PC-9 (cell line): Measurements from ENCODE around the gene TBC1D24. TPM values are rescaled to one million over a fixed set of nuclear protein-coding genes. Genes with fewer than 3 reads are reported as not detected.
A peak's percentile ranks its signal among the peaks of the same experiment; 100 is the strongest.

Source experiments
- Bru-seq: library from RNA; stranded (reverse); fragments of 400-500 nt; gene quantifications from one replicate; lab custom pipeline; 2021; lab: Mats Ljungman, UMichigan
- BruChase-seq, 2 experiments: library from RNA; stranded (reverse); fragments of 400-500 nt; gene quantifications; one replicate each; lab custom pipeline; 2021; lab: Mats Ljungman, UMichigan
- BruUV-seq: library from RNA; stranded (reverse); fragments of 400-500 nt; replicated peaks from 2 replicates; lab custom pipeline; 2021; lab: Mats Ljungman, UMichigan
- CTCF ChIA-PET: fragments of 300-600 bp; sonication (Branson Sonifier 250); formaldehyde crosslinking; loops from one replicate; lab custom pipeline; 2022; ENCODE audit warnings: antibody characterized with exemption; lab: Charles Lee
- POLR2A ChIA-PET: fragments of 300-600 bp; sonication (Branson Sonifier 250); formaldehyde crosslinking; loops from one replicate; lab custom pipeline; 2022; ENCODE audit warnings: antibody characterized with exemption; ENCODE audit not compliant: unreplicated experiment; lab: Charles Lee
- DNase-seq, 2 experiments: peaks; one replicate each; pipeline versions ENCODE4 v3.0.0 to v3.0.0-alpha.2; 2015 to 2022; ENCODE audit warnings: mixed read lengths in 1 of 2
- H2AFZ ChIP-seq: fragments of 200-600 bp; sonication (generic); 2 replicates; pipeline ENCODE4 v1.8.1; 2017; ENCODE audit warnings: antibody characterized with exemption
- H3F3A ChIP-seq: fragments of 200-600 bp; sonication (generic); 2 replicates; pipeline ENCODE4 v1.8.1; 2017; ENCODE audit warnings: antibody characterized with exemption, mild to moderate bottlenecking, low read depth; ENCODE audit not compliant: insufficient read depth
- H3K27ac ChIP-seq: fragments of 200-600 bp; sonication (generic); 2 replicates; pipeline ENCODE4 v1.6.1; 2016; ENCODE audit warnings: mixed run types
- H3K27me3 ChIP-seq: fragments of 200-600 bp; sonication (generic); 2 replicates; pipeline ENCODE4 v1.6.1; 2016; ENCODE audit warnings: low read depth, mixed run types; ENCODE audit not compliant: insufficient read depth
- H3K36me3 ChIP-seq: fragments of 200-600 bp; sonication (generic); 2 replicates; pipeline ENCODE4 v1.6.1; 2016; ENCODE audit warnings: low read depth, mixed run types
- H3K4me1 ChIP-seq: fragments of 200-600 bp; sonication (generic); replicated peaks from 2 replicates; pipeline ENCODE4 v1.6.1; 2016; ENCODE audit warnings: mixed run types; ENCODE audit not compliant: insufficient read depth
- H3K4me2 ChIP-seq: fragments of 200-600 bp; sonication (generic); 2 replicates; pipeline ENCODE4 v1.6.1; 2017; ENCODE audit warnings: mixed run types
- H3K4me3 ChIP-seq: fragments of 200-600 bp; sonication (generic); 2 replicates; pipeline ENCODE4 v1.6.1; 2016; ENCODE audit warnings: mixed run types
- H3K79me2 ChIP-seq: fragments of 200-600 bp; sonication (generic); 2 replicates; pipeline ENCODE4 v1.6.1; 2017; ENCODE audit warnings: low read depth, mixed run types
- H3K9me2 ChIP-seq: fragments of 200-600 bp; sonication (generic); 2 replicates; pipeline ENCODE4 v1.8.1; 2017; ENCODE audit warnings: mild to moderate bottlenecking; ENCODE audit not compliant: insufficient read depth
- H3K9me3 ChIP-seq: fragments of 200-600 bp; sonication (generic); 2 replicates; pipeline ENCODE4 v1.8.1; 2016; ENCODE audit warnings: low read depth; ENCODE audit not compliant: insufficient read depth
- H4K20me1 ChIP-seq: fragments of 200-600 bp; sonication (generic); 2 replicates; pipeline ENCODE4 v1.8.1; 2017; ENCODE audit not compliant: insufficient read depth
- CTCF ChIP-seq: fragments of 200-600 bp; sonication (generic); conservative IDR thresholded peaks from 2 replicates; pipeline ENCODE4 v1.6.1; 2017; ENCODE audit warnings: mixed run types, antibody characterized with exemption, mild to moderate bottlenecking, moderate library complexity
- EZH2 ChIP-seq: fragments of 200-600 bp; sonication (generic); IDR thresholded peaks from 2 replicates; pipeline ENCODE4 v1.8.0; 2017; ENCODE audit warnings: antibody characterized with exemption, low read depth
- intact Hi-C: fragments of 100-400 bp; cut with micrococcal nuclease; formaldehyde crosslinking; loops from one replicate; pipeline ENCODE4 v1.10.0; 2022; ENCODE audit not compliant: unreplicated experiment
- long read RNA-seq: library from polyadenylated mRNA; stranded (forward); transcript quantifications from one replicate; pipeline ENCODE4 v2.0.0, GENCODE V29; 2022
- total RNA-seq: library from RNA; stranded (reverse); gene quantifications from 2 replicates; pipeline ENCODE4 v1.2.3, GENCODE V29; 2021

Gene TBC1D24
- total RNA-seq (30.0 and 34.2 TPM in 2 replicates), Bru-seq, nascent RNA (percentile 52 among the genes with signal in this experiment), BruChase-seq, experiment 1, labeled RNA remaining after a 2-hour chase (percentile 63 among the genes with signal in this experiment), BruChase-seq, experiment 2, labeled RNA remaining after a 6-hour chase (percentile 78 among the genes with signal in this experiment)
- long read RNA-seq, full-length matches to known transcripts: 1 of 2 reads
- long read RNA-seq, partial matches to known transcripts: 0 of 2 reads
- long read RNA-seq, other reads (novel, unspliced or antisense): 1 of 2 reads

- Histone ChIP-seq H3K27ac (peak within 1 kb of the TSS; percentile 34; the same call in 1 of the 2 replicates), H3K9me3 (no peaks in the 10 kb centered on the region), H3K79me2 (peaks cover 13% of the 10 kb centered on the region), H2AFZ (peak within 1 kb of the TSS; percentile 97), H3K36me3 (no peaks in the 10 kb centered on the region), H3K27me3 (no peaks in the 10 kb centered on the region), H3K4me2 (peak within 1 kb of the TSS; percentile 97), H3K9me2 (no peaks in the 10 kb centered on the region), H4K20me1 (peaks cover 14% of the 10 kb centered on the region), H3K4me1 (peaks cover 13% of the 10 kb centered on the region; the same call in 1 of the 2 replicates), H3K4me3 (peak within 1 kb of the TSS; percentile 98), H3F3A (peaks cover 23% of the 10 kb centered on the region; the same call in 1 of the 2 replicates)
- no peak for TF ChIP-seq CTCF
- ChIA-PET POLR2A (interaction anchor here (0.9 kb wide), 1 partner anchor 260 kb away, joined by 3 read pairs; the partner anchor contains the start of gene PGP), CTCF (interaction anchor here (0.6 kb wide), 1 partner anchor 16 kb away, joined by 4 read pairs; no protein-coding TSS in a partner anchor)
- no TSS peak for BruUV-seq
- intact Hi-C loops: no loop called here
- peak; percentile 46 to 93 for DNase-seq
Observed at GRCh38 chr16:2474877-2475412, at the start of gene TBC1D24. Gene TBC1D24 (plus strand): TSS chr16:2475127. CDS start chr16:2496149, 21,022 bp downstream.

- Histone ChIP-seq H2AFZ (no peak overlapping the region), H3K4me3 (no peak overlapping the region), H3K79me2 (peaks cover 15% of the 10 kb centered on the region), H3K9me2 (no peaks in the 10 kb centered on the region), H3K4me1 (peaks cover 36% of the 10 kb centered on the region), H3K27ac (no peak overlapping the region), H3K4me2 (0 out of 2 replicates have a peak overlapping the region, but pooled peaks have one; percentile 14), H3K36me3 (no peaks in the 10 kb centered on the region), H3K9me3 (no peaks in the 10 kb centered on the region), H3F3A (peaks cover 20% of the 10 kb centered on the region; the same call in 1 of the 2 replicates), H3K27me3 (no peaks in the 10 kb centered on the region), H4K20me1 (no peaks in the 10 kb centered on the region; the same call in 1 of the 2 replicates)
- BruUV-seq: no TSS peak
- no peak for TF ChIP-seq CTCF
- no peak for TF ChIP-seq EZH2
- intact Hi-C loops: loop anchor here (5.0 kb wide), 1 partner anchor 76 kb away; no protein-coding TSS in a partner anchor
- POLR2A ChIA-PET: no interaction called here
- CTCF ChIA-PET: no interaction called here
- DNase-seq: no peak
Observed at GRCh38 chr16:2425825-2426430, 49.0 kb upstream of the TBC1D24 start.

- Histone ChIP-seq H3K4me1 (peaks cover 40% of the 10 kb centered on the region), H3K4me3 (no peak overlapping the region), H3K27ac (no peak overlapping the region), H3F3A (peaks cover 20% of the 10 kb centered on the region; the same call in 1 of the 2 replicates), H3K9me2 (no peaks in the 10 kb centered on the region), H2AFZ (no peak overlapping the region), H3K36me3 (no peaks in the 10 kb centered on the region), H3K79me2 (peaks cover 25% of the 10 kb centered on the region), H3K4me2 (0 out of 2 replicates have a peak overlapping the region, but pooled peaks have one; percentile 33), H3K27me3 (no peaks in the 10 kb centered on the region), H4K20me1 (no peaks in the 10 kb centered on the region; the same call in 1 of the 2 replicates), H3K9me3 (no peaks in the 10 kb centered on the region)
- intact Hi-C loops: loop anchor here (5.0 kb wide), 1 partner anchor 75 kb away; no protein-coding TSS in a partner anchor
- POLR2A ChIA-PET: interaction anchor here (0.5 to 0.7 kb wide), 3 partner anchors 57 to 221 kb away, joined by 3 to 4 read pairs (median 3); no protein-coding TSS in a partner anchor
- DNase-seq: peak; percentile 64 to 67
- TF ChIP-seq EZH2 (no peak), CTCF (no peak)
- CTCF ChIA-PET: interaction anchor here (0.8 kb wide), 1 partner anchor 87 kb away, joined by 4 read pairs; the partner anchor contains the start of gene ABCA3
- BruUV-seq: no TSS peak
Observed at GRCh38 chr16:2426941-2427361, 48.0 kb upstream of the TBC1D24 start.
